GM12874 (cell line): ENCODE data around the gene CAAP1.

Experiments
- CTCF ChIP-seq: IDR thresholded peaks from 2 replicates; pipeline ENCODE4 v1.5.1; 2011; ENCODE audit warnings: low read depth, mild to moderate bottlenecking, control low read depth, low read length, moderate library complexity; ENCODE audit not compliant: insufficient read depth

CAAP1 gene

GRCh38 chr9:26892251-26893029 lies at the start of gene CAAP1:
Gene CAAP1 (minus strand): TSS chr9:26892802. CDS start chr9:26892715, 87 bp downstream.
- TF ChIP-seq CTCF: peak; percentile 36; the same call in 1 of the 2 replicates

GRCh38 chr9:26940779-26941178 lies 48.2 kb upstream of the CAAP1 start:
- no peak for TF ChIP-seq CTCF

GRCh38 chr9:26939955-26940711 lies 47.5 kb upstream of the CAAP1 start:
- TF ChIP-seq CTCF: no peak

- TF ChIP-seq CTCF: no peak
These were observed 45.3 kb upstream of the CAAP1 start for GRCh38 chr9:26937816-26938371.

- TF ChIP-seq CTCF: no peak
These were observed 43.2 kb upstream of the CAAP1 start for GRCh38 chr9:26935847-26936246.

- no peak for TF ChIP-seq CTCF
These were observed 36.4 kb upstream of the CAAP1 start for GRCh38 chr9:26928902-26929495.

- no peak for TF ChIP-seq CTCF
These were observed 33.0 kb upstream of the CAAP1 start for GRCh38 chr9:26925609-26926008.
